ENCODE data around the gene APRT. TPM values are rescaled to one million over a fixed set of nuclear protein-coding genes. Genes with fewer than 3 reads are reported as not detected.

The APRT gene
- total and polyA plus RNA-seq, 2 of the 4 experiments (the other 2 are of a cell fraction): 40.5 to 157 TPM

DNA sequence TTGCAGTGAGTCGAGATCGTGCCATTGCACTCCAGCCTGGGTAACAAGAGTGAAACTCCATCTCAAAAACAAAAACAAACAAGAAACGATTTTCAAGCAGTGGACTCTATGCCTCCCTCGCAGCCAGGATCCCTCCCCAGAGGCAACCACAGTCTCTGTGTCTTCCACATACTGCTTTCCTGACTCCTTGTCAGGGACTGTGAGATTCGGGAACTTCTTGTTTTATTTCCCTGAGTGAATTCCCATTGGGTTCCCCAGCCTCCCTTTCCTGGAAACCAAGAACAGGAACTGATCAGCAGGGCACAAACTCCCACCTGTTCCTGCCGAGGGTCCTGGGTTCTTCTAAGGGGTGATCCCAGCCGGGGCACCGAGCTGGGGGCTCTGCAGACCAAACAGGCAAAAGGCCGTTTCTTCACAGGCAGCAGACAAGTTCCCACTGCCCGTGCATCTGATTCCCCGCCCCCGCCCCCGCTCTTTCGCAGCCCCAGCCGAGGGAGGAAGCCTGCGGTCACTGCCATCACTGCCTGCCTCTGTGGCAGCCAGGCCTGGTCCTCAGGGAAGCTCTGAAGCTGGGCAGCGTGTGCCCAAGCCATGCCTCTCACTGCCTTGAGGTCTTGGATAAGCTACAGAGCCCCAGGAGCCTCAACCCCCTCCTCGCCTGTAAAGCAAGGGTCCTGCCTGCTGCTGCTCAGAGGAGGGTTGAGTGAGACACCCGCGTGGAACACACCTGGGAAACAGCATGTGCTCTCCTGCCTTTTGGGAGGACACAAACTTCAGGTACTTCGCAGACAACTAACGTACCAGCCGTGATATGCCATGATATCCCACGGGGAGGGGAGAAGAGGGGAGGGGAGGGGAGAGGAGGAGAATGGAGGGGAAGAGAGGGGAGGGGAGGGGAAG is 21.2 kb downstream of the APRT start:
- DNase-seq: peak; percentile 24
- TF ChIP-seq POLR2A (IDR thresholded peaks at IDR 0.05; ENCODE audit: low read depth, low read length) (no peak), BHLHE40 (IDR thresholded peaks at IDR 0.05; ENCODE audit: low read depth, low read length) (peak; percentile 34; the same call in 1 of the 2 replicates), NFE2L2 (IDR thresholded peaks at IDR 0.05; ENCODE audit: low read depth, low read length) (no peak), RAD21 (IDR thresholded peaks at IDR 0.05; ENCODE audit: low read length) (no peak), RCOR1 (IDR thresholded peaks at IDR 0.05; ENCODE audit: insufficient replicate concordance, low read length) (no peak), FOS (IDR thresholded peaks at IDR 0.05; ENCODE audit: low read depth, low read length) (no peak), MXI1 (IDR thresholded peaks at IDR 0.05; ENCODE audit: borderline replicate concordance, low read depth, low read length) (no peak), SMC3 (IDR thresholded peaks at IDR 0.05; ENCODE audit: low read depth, low read length) (no peak), MAZ (IDR thresholded peaks at IDR 0.05; ENCODE audit: borderline replicate concordance, low read depth, low read length) (peak; percentile 16; the same call in 1 of the 2 replicates), MAFK (IDR thresholded peaks at IDR 0.05; ENCODE audit: low read depth, low read length) (no peak), CHD1 (IDR thresholded peaks at IDR 0.05; ENCODE audit: low read depth, low read length) (no peak)
- TF ChIP-seq, protein P1, sequence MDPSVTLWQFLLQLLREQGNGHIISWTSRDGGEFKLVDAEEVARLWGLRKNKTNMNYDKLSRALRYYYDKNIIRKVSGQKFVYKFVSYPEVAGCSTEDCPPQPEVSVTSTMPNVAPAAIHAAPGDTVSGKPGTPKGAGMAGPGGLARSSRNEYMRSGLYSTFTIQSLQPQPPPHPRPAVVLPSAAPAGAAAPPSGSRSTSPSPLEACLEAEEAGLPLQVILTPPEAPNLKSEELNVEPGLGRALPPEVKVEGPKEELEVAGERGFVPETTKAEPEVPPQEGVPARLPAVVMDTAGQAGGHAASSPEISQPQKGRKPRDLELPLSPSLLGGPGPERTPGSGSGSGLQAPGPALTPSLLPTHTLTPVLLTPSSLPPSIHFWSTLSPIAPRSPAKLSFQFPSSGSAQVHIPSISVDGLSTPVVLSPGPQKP (IDR thresholded peaks at IDR 0.05; ENCODE audit: borderline replicate concordance, low read depth, low read length): no peak
- TF ChIP-seq, protein P2, sequence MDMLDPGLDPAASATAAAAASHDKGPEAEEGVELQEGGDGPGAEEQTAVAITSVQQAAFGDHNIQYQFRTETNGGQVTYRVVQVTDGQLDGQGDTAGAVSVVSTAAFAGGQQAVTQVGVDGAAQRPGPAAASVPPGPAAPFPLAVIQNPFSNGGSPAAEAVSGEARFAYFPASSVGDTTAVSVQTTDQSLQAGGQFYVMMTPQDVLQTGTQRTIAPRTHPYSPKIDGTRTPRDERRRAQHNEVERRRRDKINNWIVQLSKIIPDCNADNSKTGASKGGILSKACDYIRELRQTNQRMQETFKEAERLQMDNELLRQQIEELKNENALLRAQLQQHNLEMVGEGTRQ (IDR thresholded peaks at IDR 0.05; ENCODE audit: low read depth, low read length): no peak

More for the DNA sequence above, 21.2 kb downstream of the APRT start:
- peak overlapping the region; percentile 63 to 89; a peak in 3 of 4 replicates for H4K8ac ChIP-seq (ENCODE audit: low read depth in 2 of 2, low read length in 2 of 2)
- H3K27me3 ChIP-seq (ENCODE audit: control insufficient read depth, insufficient read depth, low read length): peaks cover 2% of the 10 kb centered on the region; the same call in 1 of the 2 replicates
- peak overlapping the region; percentile 59 for H3K4me2 ChIP-seq (ENCODE audit: low read depth, low read length)
- H3K14ac ChIP-seq (replicated peaks; ENCODE audit: low read depth, low read length): peak overlapping the region; percentile 66; the same call in 1 of the 2 replicates
- in situ Hi-C loops (cut with MboI; ENCODE audit: low sequenced_read_pairs) (no loop called here), dilution Hi-C loops (cut with HindIII; ENCODE audit: low sequenced_read_pairs, unreplicated experiment) (no loop called here), intact Hi-C loops (cut with micrococcal nuclease) (no loop called here)
- peak; percentile 72 for ATAC-seq (ENCODE audit: low read depth)
- ChIA-PET CTCF (no interaction called here), POLR2A (ENCODE audit: unreplicated experiment) (no interaction called here)
- peak overlapping the region; percentile 93 for H3K4ac ChIP-seq (ENCODE audit: low read depth, low read length)
- H3K23ac ChIP-seq (ENCODE audit: low read depth, low read length): 0 out of 2 replicates have a peak overlapping the region, but pooled peaks have one; percentile 66
- no peak overlapping the region for H3K27ac ChIP-seq (ENCODE audit: insufficient read depth, low read length)
- peaks cover 2% of the 10 kb centered on the region for H4K20me1 ChIP-seq (ENCODE audit: insufficient read depth, low read length)
- no peaks in the 10 kb centered on the region for H3K9me1 ChIP-seq (ENCODE audit: insufficient read depth, low read length)
- peak overlapping the region; percentile 47 for H2BK120ac ChIP-seq (ENCODE audit: low read depth, low read length)
- no peak overlapping the region for H3K56ac ChIP-seq (ENCODE audit: extremely low read depth, insufficient read depth, low read length)
- peak overlapping the region; percentile 88 for H2AFZ ChIP-seq (replicated peaks; ENCODE audit: low read length, poor library complexity)
- H2BK20ac ChIP-seq (ENCODE audit: low read depth, low read length): peak overlapping the region; percentile 61; the same call in 1 of the 2 replicates
- H3K9me3 ChIP-seq (ENCODE audit: control insufficient read depth, insufficient read depth, low read length): no peaks in the 10 kb centered on the region
- H4K5ac ChIP-seq (ENCODE audit: low read depth, low read length): peak overlapping the region; percentile 70; the same call in 1 of the 2 replicates
- no peak overlapping the region for H2BK5ac ChIP-seq (ENCODE audit: low read depth, low read length, poor library complexity, severe bottlenecking)
- H2BK15ac ChIP-seq (ENCODE audit: low read depth, low read length): peak overlapping the region; percentile 70; the same call in 1 of the 3 replicates
- H2AK5ac ChIP-seq (ENCODE audit: low read depth, low read length): peak overlapping the region; percentile 88
- no TSS peak for BruUV-seq (replicated peaks)
- 28% methylated on average over 17 of the region's 24 CpGs; no CpG with 5 or more reads in 1 of the 2 experiments for WGBS, 2 experiments (ENCODE audit: extremely low coverage in 2 of 2, insufficient read length in 1 of 2)
- no peaks in the 10 kb centered on the region for H3K36me3 ChIP-seq (ENCODE audit: control insufficient read depth, insufficient read depth, low read length)
- peaks cover 9% of the 10 kb centered on the region for H3K4me1 ChIP-seq (ENCODE audit: control insufficient read depth, insufficient read depth, low read length)
- peak overlapping the region; percentile 70; the same call in 1 of the 2 replicates for H4K91ac ChIP-seq (ENCODE audit: insufficient read depth, low read depth, low read length)
- H3K9ac ChIP-seq (ENCODE audit: low read depth, low read length): no peak overlapping the region; the same call in 1 of the 2 replicates
- peak overlapping the region; percentile 80 for H2AK9ac ChIP-seq (replicated peaks; ENCODE audit: low read depth, low read length, poor library complexity)
- H3K79me1 ChIP-seq (ENCODE audit: low read depth in 1 of 2, low read length in 2 of 2): peaks cover 0 to 3% of the 10 kb centered on the region in 2 experiments; a peak in 2 of 4 replicates
- peak overlapping the region; percentile 75; the same call in 1 of the 2 replicates for H3K18ac ChIP-seq (ENCODE audit: low read depth, low read length)
- no peak overlapping the region for H3K4me3 ChIP-seq (ENCODE audit: insufficient read depth, low read depth, low read length)

Measured in IMR-90 (cell line).